Gastroesophageal sphincter (tissue), 4 donors: ENCODE data around the gene SUGCT. TPM values are rescaled to one million over a fixed set of nuclear protein-coding genes. Genes with fewer than 3 reads are reported as not detected.

Experiments used
- ATAC-seq: fragments of 150-250 bp; one replicate; pipeline ENCODE4 v1.9.1; 2016; ENCODE audit warnings: mild to moderate bottlenecking, moderate library complexity
- H3K27ac ChIP-seq, 4 donors: fragments of 200-600 bp; sonication (generic) in 3 of 4; 1 replicate in 3 of 4; 2 replicates in 1 of 4; pipeline ENCODE4 v1.5.1; 2016 to 2019
- H3K27me3 ChIP-seq: fragments of 200-600 bp; sonication (generic); one replicate; pipeline ENCODE4 v1.5.1; 2019
- H3K36me3 ChIP-seq, 2 donors: fragments of 200-600 bp; sonication (generic); one replicate each; pipeline ENCODE4 v1.5.1; 2019; ENCODE audit warnings: control low read depth in 1 of 2
- H3K4me1 ChIP-seq, 3 donors: fragments of 200-600 bp; sonication (generic); 1 replicate in 2 of 3; 2 replicates in 1 of 3; pipeline ENCODE4 v1.5.1; 2016 to 2019; ENCODE audit warnings: control low read depth in 2 of 3
- H3K4me3 ChIP-seq, 2 donors: fragments of 200-600 bp; sonication (generic); one replicate each; pipeline ENCODE4 v1.5.1; 2019; ENCODE audit warnings: mild to moderate bottlenecking in 1 of 2, moderate library complexity in 1 of 2
- H3K9me3 ChIP-seq, 3 donors: fragments of 200-600 bp; sonication (generic); one replicate each; pipeline ENCODE4 v1.5.1; 2017 to 2019; ENCODE audit warnings: control low read depth in 2 of 3
- CTCF ChIP-seq, 4 experiments: fragments of 200-600 bp in 2 of 4; fragments of 450-650 bp in 2 of 4; sonication (generic) in 1 of 4; IDR thresholded peaks; one replicate each; pipeline ENCODE4 v1.5.1; 2017 to 2019; ENCODE audit warnings: antibody characterized with exemption in 4 of 4, mild to moderate bottlenecking in 2 of 4, moderate library complexity in 2 of 4
- EP300 ChIP-seq: sonication (generic); formaldehyde crosslinking; IDR thresholded peaks from one replicate; pipeline ENCODE4 v1.6.1; 2017; ENCODE audit warnings: antibody characterized with exemption, mild to moderate bottlenecking
- POLR2A ChIP-seq, 2 donors: fragments of 450-650 bp; IDR thresholded peaks; one replicate each; pipeline ENCODE4 v1.6.1; 2017; ENCODE audit warnings: antibody characterized with exemption in 2 of 2, mild to moderate bottlenecking in 2 of 2, moderate library complexity in 1 of 2
- POLR2AphosphoS5 ChIP-seq: sonication (generic); formaldehyde crosslinking; IDR thresholded peaks from one replicate; pipeline ENCODE4 v1.6.1; 2017; ENCODE audit warnings: antibody characterized with exemption
- WGBS, 2 donors: methylation state at CpG; one replicate each; pipeline ENCODE4 v1.1.5; 2018; ENCODE audit warnings: low coverage in 1 of 2; 5-methylcytosine and 5-hydroxymethylcytosine counted together
- total RNA-seq, 4 donors: library from RNA; depleted of rRNA; stranded (reverse); fragments of >200 nt; gene quantifications; one replicate each; pipeline ENCODE4 v1.1.0, GENCODE V29; 2016

SUGCT gene
- total RNA-seq, 4 donors from 2014 or later, result 1.2 to 17.3 (median 10.8) TPM

GRCh38 chr7:40531956-40532355 lies 397.2 kb downstream of the SUGCT start:
- WGBS, 2 donors, result 94% methylated on average over 3 of the region's 3 CpGs; no CpG with 5 or more reads in 1 of the 2 donors
- H3K4me3 ChIP-seq, result no peak overlapping the region
- no peak for ATAC-seq
- H3K27me3 ChIP-seq, result no peaks in the 10 kb centered on the region
- no peaks in the 10 kb centered on the region for H3K9me3 ChIP-seq
- H3K36me3 ChIP-seq, result no peaks in the 10 kb centered on the region
- TF ChIP-seq CTCF (IDR thresholded peaks at IDR 0.05), result no peak
- TF ChIP-seq POLR2AphosphoS5, result no peak
- TF ChIP-seq POLR2A (IDR thresholded peaks at IDR 0.05), result no peak
- TF ChIP-seq EP300, result no peak
- no peak overlapping the region for H3K27ac ChIP-seq
- H3K4me1 ChIP-seq, result peaks cover 5 to 16% (median 7%) of the 10 kb centered on the region in 3 donors

- Histone ChIP-seq H3K4me1 (peaks cover 0 to 8% (median 0%) of the 10 kb centered on the region in 3 donors), H3K27ac (no peak overlapping the region), H3K36me3 (no peaks in the 10 kb centered on the region), H3K9me3 (no peaks in the 10 kb centered on the region), H3K4me3 (no peak overlapping the region), H3K27me3 (no peaks in the 10 kb centered on the region)
- 97 to 100% methylated on average over 3 of the region's 3 CpGs for WGBS, 2 donors
- TF ChIP-seq POLR2AphosphoS5 (no peak), EP300 (no peak), CTCF (IDR thresholded peaks at IDR 0.05) (no peak), POLR2A (IDR thresholded peaks at IDR 0.05) (no peak)
- no peak for ATAC-seq
Observed at GRCh38 chr7:40535678-40536077, 400.9 kb downstream of the SUGCT start.

- no peaks in the 10 kb centered on the region for H3K36me3 ChIP-seq
- ATAC-seq, result no peak
- no peak for TF ChIP-seq POLR2A (IDR thresholded peaks at IDR 0.05)
- TF ChIP-seq POLR2AphosphoS5, result no peak
- TF ChIP-seq CTCF (IDR thresholded peaks at IDR 0.05), result no peak
- no peak for TF ChIP-seq EP300
- peaks cover 0 to 8% (median 0%) of the 10 kb centered on the region in 3 donors for H3K4me1 ChIP-seq
- no peaks in the 10 kb centered on the region for H3K27me3 ChIP-seq
- H3K4me3 ChIP-seq, result no peak overlapping the region
- 20 to 30% methylated on average over 1 of the region's 1 CpG for WGBS, 2 donors
- H3K27ac ChIP-seq, result no peak overlapping the region
- H3K9me3 ChIP-seq, result no peaks in the 10 kb centered on the region
Observed at GRCh38 chr7:40536421-40536820, 401.6 kb downstream of the SUGCT start.

GRCh38 chr7:40538281-40538680 lies 403.5 kb downstream of the SUGCT start:
- Histone ChIP-seq H3K4me3 (no peak overlapping the region), H3K27me3 (no peaks in the 10 kb centered on the region), H3K4me1 (peaks cover 0 to 17% (median 4%) of the 10 kb centered on the region in 3 donors), H3K27ac (no peak overlapping the region), H3K36me3 (no peaks in the 10 kb centered on the region), H3K9me3 (no peaks in the 10 kb centered on the region)
- 73 to 77% methylated on average over 1 of the region's 1 CpG for WGBS, 2 donors
- TF ChIP-seq EP300 (no peak), POLR2A (IDR thresholded peaks at IDR 0.05) (no peak), CTCF (IDR thresholded peaks at IDR 0.05) (no peak), POLR2AphosphoS5 (no peak)
- ATAC-seq, result no peak

- Histone ChIP-seq H3K27me3 (no peaks in the 10 kb centered on the region), H3K4me3 (no peak overlapping the region), H3K4me1 (peaks cover 4 to 40% (median 19%) of the 10 kb centered on the region in 3 donors), H3K9me3 (no peaks in the 10 kb centered on the region), H3K36me3 (no peaks in the 10 kb centered on the region), H3K27ac (no peak overlapping the region)
- no peak for ATAC-seq
- 83 to 95% methylated on average over 1 of the region's 1 CpG for WGBS, 2 donors
- TF ChIP-seq POLR2AphosphoS5, result no peak
- no peak for TF ChIP-seq CTCF (IDR thresholded peaks at IDR 0.05)
- no peak for TF ChIP-seq EP300
- TF ChIP-seq POLR2A (IDR thresholded peaks at IDR 0.05), result no peak
Observed at GRCh38 chr7:40541336-40541735, 406.5 kb downstream of the SUGCT start.
